ENCODE data around the gene TTLL5. TPM values are rescaled to one million over a fixed set of nuclear protein-coding genes. Genes with fewer than 3 reads are reported as not detected.

TTLL5 gene
- total and polyA plus RNA-seq, 10 of the 15 experiments (the other 5 are each of a cell fraction or from before 2014, with no cell fraction given), result 3.2 to 25.9 (median 13.8) TPM

- no peak for TF ChIP-seq TAF1 (IDR thresholded peaks at IDR 0.05; ENCODE audit: borderline replicate concordance, low read depth, low read length)
Measured at GRCh38 chr14:75806352-75806832, 145.3 kb downstream of the TTLL5 start (continued).

- Histone ChIP-seq H3K4me1 (ENCODE audit: control insufficient read depth, insufficient read depth, low read length) (no peaks in the 10 kb centered on the region), H3K9ac (ENCODE audit: control insufficient read depth, insufficient read depth, low read length) (no peak overlapping the region), H3K4me2 (ENCODE audit: control insufficient read depth, insufficient read depth) (no peak overlapping the region), H3K36me3 (ENCODE audit: control insufficient read depth in 2 of 2, insufficient read depth in 2 of 2, low read length in 1 of 2) (no peaks in the 10 kb centered on the region), H3K27ac (ENCODE audit: control insufficient read depth, insufficient read depth) (no peak overlapping the region), H3K9me3 (replicated peaks; ENCODE audit: control insufficient read depth, insufficient read depth, low read length) (no peaks in the 10 kb centered on the region), H4K20me1 (ENCODE audit: control insufficient read depth, insufficient read depth) (no peaks in the 10 kb centered on the region), H3K79me2 (ENCODE audit: control insufficient read depth, insufficient read depth, low read length) (no peaks in the 10 kb centered on the region), H3K4me3 (no peak overlapping the region), H2AFZ (ENCODE audit: control insufficient read depth, low read depth, low read length) (no peak overlapping the region), H3K27me3 (replicated peaks in 1 of 2; ENCODE audit: control insufficient read depth in 2 of 2, insufficient read depth in 2 of 2, low read length in 1 of 2) (no peaks in the 10 kb centered on the region)
- ChIA-PET CTCF (interaction anchor here (1.1 to 1.6 kb wide), 4 partner anchors 8 to 175 kb away, joined by 3 to 4 read pairs (median 4); no protein-coding TSS in a partner anchor), SMC1A (ENCODE audit: uncharacterized antibody, unreplicated experiment) (interaction anchor here (0.7 to 1.0 kb wide), 3 partner anchors 10 to 175 kb away, joined by 3 read pairs; no protein-coding TSS in a partner anchor), POLR2A (no interaction called here), RAD21 (ENCODE audit: unreplicated experiment) (no interaction called here)
- in situ Hi-C loops (cut with MboI), result no loop called here
- no TSS peak for BruUV-seq (replicated peaks)
- no peak for ATAC-seq
- DNase-seq (ENCODE audit: low read depth, low spot score), result no peak
- no peak for TF ChIP-seq BCL3 (IDR thresholded peaks at IDR 0.05; ENCODE audit: borderline replicate concordance, insufficient read depth, low read depth, low read length, poor library complexity, severe bottlenecking)
- TF ChIP-seq BACH1 (IDR thresholded peaks at IDR 0.05; ENCODE audit: borderline replicate concordance), result no peak
- no peak for TF ChIP-seq SIX5 (IDR thresholded peaks at IDR 0.05; ENCODE audit: low read depth, low read length, severe bottlenecking)
- TF ChIP-seq IRF4 (IDR thresholded peaks at IDR 0.05; ENCODE audit: low read depth, low read length), result no peak
- no peak for TF ChIP-seq CHD4 (IDR thresholded peaks at IDR 0.05)
- FAIRE-seq, result no peak
- intact Hi-C loops (cut with micrococcal nuclease; ENCODE audit: unreplicated experiment), result loop anchor here (5.0 kb wide), 1 partner anchor 174 kb away; the partner anchor contains the start of gene TGFB3
- WGBS (ENCODE audit: insufficient coverage, insufficient replicate concordance, low lambda C conversion rate, missing lambda C conversion rate), result 83% methylated on average over 6 of the region's 6 CpGs
Measured at GRCh38 chr14:75807667-75808360, 146.8 kb downstream of the TTLL5 start.
